GM12891 (cell line): ENCODE data around the gene ZNF488.

Experiments
- DNase-seq: peaks from one replicate; pipeline ENCODE4 v3.0.0; 2011; ENCODE audit warnings: low spot score; ENCODE audit not compliant: insufficient read length
- FAIRE-seq: peaks from 2 replicates; lab custom pipeline; 2011; peaks lifted over from hg19 to GRCh38; lab: Jason Lieb, UNC
- PAX5 ChIP-seq: IDR thresholded peaks from 2 replicates; pipeline ENCODE4 v1.6.1; 2011; ENCODE audit warnings: low read length, moderate library complexity, mild to moderate bottlenecking; ENCODE audit not compliant: insufficient read depth, severe bottlenecking
- POLR2A ChIP-seq: IDR thresholded peaks from 2 replicates; pipeline ENCODE4 v1.6.1; 2011; ENCODE audit warnings: low read depth, low read length, control low read depth
- POLR2AphosphoS5 ChIP-seq: IDR thresholded peaks from 2 replicates; pipeline ENCODE4 v1.6.1; 2011; ENCODE audit warnings: low read depth, low read length, control low read depth
- POU2F2 ChIP-seq: IDR thresholded peaks from 2 replicates; pipeline ENCODE4 v1.6.1; 2011; ENCODE audit warnings: low read depth, mild to moderate bottlenecking, control low read depth, low read length, moderate library complexity
- SPI1 ChIP-seq: IDR thresholded peaks from 2 replicates; pipeline ENCODE4 v1.6.1; 2011; ENCODE audit warnings: low read depth, low read length, control low read depth
- TAF1 ChIP-seq: IDR thresholded peaks from 2 replicates; pipeline ENCODE4 v1.6.1; 2011; ENCODE audit warnings: low read depth, low read length, control low read depth

Gene ZNF488

DNA sequence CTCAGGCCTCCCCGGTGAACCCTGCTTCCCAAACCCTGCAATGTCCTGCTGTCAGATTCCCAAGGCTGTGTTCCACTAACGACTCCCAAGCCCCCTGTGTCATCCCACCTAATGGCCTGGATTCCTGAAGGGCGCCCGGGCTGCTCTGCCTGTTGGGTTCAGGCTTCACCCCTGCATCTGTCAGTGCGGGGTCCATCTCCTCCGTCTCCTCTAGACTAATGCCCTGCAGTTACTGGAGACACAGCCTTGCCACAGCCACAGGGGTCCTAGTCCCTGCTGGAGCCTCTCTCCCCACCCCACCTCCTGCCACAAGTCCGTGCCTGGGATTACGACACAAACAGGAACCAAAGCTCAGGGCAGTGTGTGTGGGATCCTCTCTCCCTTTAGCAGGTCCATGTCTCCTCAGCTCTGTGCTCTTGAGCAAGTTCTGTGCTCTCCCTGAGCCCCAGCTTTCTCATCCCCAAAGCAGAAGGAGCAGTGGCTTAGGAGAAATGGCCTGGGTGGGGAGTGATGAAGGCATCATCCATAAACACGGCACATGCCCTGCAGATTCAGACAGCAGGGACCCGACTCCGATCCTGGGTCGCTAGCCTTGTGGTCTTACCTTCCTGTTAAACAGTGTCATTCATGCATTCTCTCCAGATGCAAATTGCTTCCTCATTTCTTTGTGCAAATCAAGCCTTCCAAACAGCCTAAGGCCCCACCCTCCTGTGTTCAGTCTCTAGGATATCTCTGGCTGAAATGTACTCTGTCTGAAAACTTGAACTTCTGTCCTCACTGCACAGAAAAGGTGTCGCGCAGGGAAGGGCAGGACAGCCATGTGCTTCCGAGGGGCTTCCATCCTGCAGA lies 44.1 kb downstream of the ZNF488 start:
- DNase-seq: no peak
- TF ChIP-seq POU2F2 (no peak), PAX5 (no peak), SPI1 (no peak), TAF1 (no peak), POLR2AphosphoS5 (no peak), POLR2A (no peak)
- no peak for FAIRE-seq

- no peak for TF ChIP-seq POU2F2
- no peak for TF ChIP-seq PAX5
- TF ChIP-seq POLR2A: no peak
- FAIRE-seq: no peak
Observed at GRCh38 chr10:47339186-47339735, 44.8 kb downstream of the ZNF488 start.

DNA sequence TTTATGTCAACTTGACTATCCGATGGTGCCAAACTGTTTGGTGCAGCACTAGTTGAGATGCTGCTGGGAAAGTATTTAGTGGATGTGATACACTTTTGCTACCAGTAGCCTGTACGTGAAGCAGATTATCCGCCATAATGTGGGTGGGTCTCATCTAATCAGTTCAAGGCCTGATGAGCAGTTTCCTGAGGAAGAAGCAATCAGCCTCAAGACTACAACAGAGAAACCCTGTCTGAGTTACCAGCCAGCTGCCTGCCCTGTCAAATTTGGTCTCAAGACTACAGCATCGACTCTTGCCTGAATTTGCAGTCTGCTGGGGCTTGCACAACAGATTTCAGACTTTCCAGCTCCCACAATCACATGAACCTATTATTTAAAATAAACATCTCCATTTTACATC lies 46.8 kb downstream of the ZNF488 start:
- DNase-seq (no peak), FAIRE-seq (no peak)
- TF ChIP-seq SPI1: no peak
- no peak for TF ChIP-seq POU2F2
- no peak for TF ChIP-seq TAF1
- no peak for TF ChIP-seq POLR2A
- TF ChIP-seq POLR2AphosphoS5: no peak
- no peak for TF ChIP-seq PAX5

More at GRCh38 chr10:47339186-47339735, 44.8 kb downstream of the ZNF488 start:
- no peak for DNase-seq

DNA sequence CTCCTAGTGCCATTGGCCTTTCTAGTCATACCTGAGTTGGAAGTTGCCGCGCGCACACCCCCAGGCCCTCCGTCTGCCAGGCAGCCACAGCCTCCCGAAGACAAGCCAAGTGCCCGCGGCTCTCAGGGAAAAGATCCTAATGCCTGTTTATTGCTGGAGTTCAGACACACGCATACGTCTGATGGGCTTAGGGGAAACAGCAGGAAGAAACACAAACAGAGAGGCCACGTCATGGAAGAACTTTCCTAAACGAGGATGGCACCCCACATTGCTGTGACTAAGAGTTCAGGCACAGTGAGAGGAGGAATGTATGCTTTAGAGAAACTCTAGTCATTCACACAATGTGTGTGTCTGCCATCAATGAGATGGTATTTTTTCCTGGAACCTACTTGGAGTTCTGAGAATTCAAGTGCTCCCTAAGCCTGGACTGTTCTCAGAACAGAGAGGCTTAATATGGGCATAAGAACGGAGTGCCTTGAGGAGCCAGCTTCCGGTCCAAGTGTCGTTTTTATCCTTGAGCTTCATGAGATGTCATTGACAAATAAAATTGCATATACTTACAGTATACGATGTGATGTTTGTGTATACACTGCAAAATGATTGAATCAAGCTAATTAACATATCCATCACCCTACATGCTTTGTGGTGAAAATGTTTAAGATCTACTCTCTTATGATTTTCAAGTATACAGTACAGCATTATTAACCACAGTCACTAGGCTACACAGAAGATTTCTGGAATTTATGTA lies 47.5 kb downstream of the ZNF488 start:
- FAIRE-seq (no peak), DNase-seq (no peak)
- TF ChIP-seq POLR2AphosphoS5 (no peak), POU2F2 (no peak), TAF1 (no peak), POLR2A (no peak), SPI1 (no peak), PAX5 (no peak)

GRCh38 chr10:47335906-47336305 lies 48.2 kb downstream of the ZNF488 start:
- DNase-seq (no peak), FAIRE-seq (no peak)
- TF ChIP-seq POLR2A (no peak), PAX5 (no peak), TAF1 (no peak), SPI1 (no peak), POU2F2 (no peak), POLR2AphosphoS5 (no peak)

GRCh38 chr10:47334466-47335295 lies 49.4 kb downstream of the ZNF488 start:
- TF ChIP-seq POLR2A (no peak), POU2F2 (no peak), PAX5 (no peak), TAF1 (no peak), POLR2AphosphoS5 (no peak), SPI1 (no peak)
- FAIRE-seq (no peak), DNase-seq (no peak)

GRCh38 chr10:47333532-47333931 lies 50.6 kb downstream of the ZNF488 start:
- FAIRE-seq: no peak
- no peak for DNase-seq
- TF ChIP-seq POU2F2: no peak
- no peak for TF ChIP-seq TAF1
- no peak for TF ChIP-seq SPI1
- no peak for TF ChIP-seq POLR2AphosphoS5
- no peak for TF ChIP-seq PAX5
- no peak for TF ChIP-seq POLR2A

DNA sequence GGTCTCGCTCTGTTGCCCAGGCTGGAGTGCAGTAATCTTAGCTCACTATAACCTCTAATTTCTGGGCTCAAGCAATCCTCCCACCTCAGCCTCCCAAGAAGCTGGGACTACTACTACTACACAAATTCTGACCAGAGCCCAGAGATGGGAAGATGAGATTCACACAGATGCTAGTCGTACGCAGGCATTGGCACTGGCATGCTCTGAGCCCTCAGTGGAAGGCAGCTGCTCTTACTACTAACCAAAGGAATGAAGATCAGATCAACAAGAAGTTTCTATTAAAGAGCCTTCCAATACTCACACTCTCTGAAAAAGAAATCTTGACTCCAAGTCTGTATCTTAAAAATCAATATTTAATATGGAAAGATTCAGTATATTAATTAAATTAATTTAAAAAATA lies 51.1 kb downstream of the ZNF488 start:
- FAIRE-seq: no peak
- TF ChIP-seq POLR2AphosphoS5 (no peak), POU2F2 (no peak)
- no peak for DNase-seq
